GM23338 (cell line): ENCODE data around the gene PBX3. TPM values are rescaled to one million over a fixed set of nuclear protein-coding genes. Genes with fewer than 3 reads are reported as not detected.
A peak's percentile ranks its signal among the peaks of the same experiment; 100 is the strongest.

ENCODE experiments used
- ATAC-seq: fragments of 200-7000 bp; cut with Tn5 transposase; 3 replicates; pipeline ENCODE4 v1.9.1; 2020
- DNase-seq: peaks from one replicate; pipeline ENCODE4 v3.0.0-alpha.2; 2015; ENCODE audit warnings: low spot score
- H2AFZ ChIP-seq: fragments of 200-600 bp; sonication (generic); 2 replicates; pipeline ENCODE4 v1.8.0; 2016; ENCODE audit warnings: antibody characterized with exemption, mild to moderate bottlenecking, moderate library complexity
- H3F3A ChIP-seq: fragments of 200-600 bp; sonication (generic); replicated peaks from 2 replicates; pipeline ENCODE4 v1.8.0; 2017; ENCODE audit warnings: antibody characterized with exemption, mixed run types, low read depth
- H3K27ac ChIP-seq: fragments of 200-600 bp; sonication (generic); 2 replicates; pipeline ENCODE4 v1.6.1; 2016; ENCODE audit warnings: low read depth
- H3K27me3 ChIP-seq: fragments of 200-600 bp; sonication (generic); 2 replicates; pipeline ENCODE4 v1.8.0; 2016; ENCODE audit warnings: mild to moderate bottlenecking, mixed run types, moderate library complexity; ENCODE audit not compliant: insufficient read depth
- H3K36me3 ChIP-seq: fragments of 200-600 bp; sonication (generic); 2 replicates; pipeline ENCODE4 v1.8.0; 2016; ENCODE audit warnings: mild to moderate bottlenecking; ENCODE audit not compliant: insufficient read depth
- H3K4me1 ChIP-seq: fragments of 200-600 bp; sonication (generic); 2 replicates; pipeline ENCODE4 v1.8.0; 2016; ENCODE audit warnings: mild to moderate bottlenecking, moderate library complexity; ENCODE audit not compliant: insufficient read depth
- H3K4me2 ChIP-seq: fragments of 200-600 bp; sonication (generic); 2 replicates; pipeline ENCODE4 v1.7.1; 2017; ENCODE audit warnings: mixed run types
- H3K4me3 ChIP-seq: fragments of 200-600 bp; sonication (generic); 2 replicates; pipeline ENCODE4 v1.6.1; 2016; ENCODE audit warnings: mixed run types
- H3K79me2 ChIP-seq: fragments of 200-600 bp; sonication (generic); replicated peaks from 2 replicates; pipeline ENCODE4 v1.8.0; 2017; ENCODE audit warnings: mild to moderate bottlenecking; ENCODE audit not compliant: insufficient read depth
- H3K9me2 ChIP-seq: fragments of 200-600 bp; sonication (generic); 2 replicates; pipeline ENCODE4 v1.8.0; 2017; ENCODE audit not compliant: insufficient read depth
- H4K20me1 ChIP-seq: fragments of 200-600 bp; sonication (generic); replicated peaks from 2 replicates; pipeline ENCODE4 v1.8.0; 2017; ENCODE audit warnings: mild to moderate bottlenecking; ENCODE audit not compliant: insufficient read depth
- H3K27ac Mint-ChIP-seq: 2 replicates; pipeline ENCODE4 v1.8.0; 2020; ENCODE audit warnings: inconsistent platforms, mild to moderate bottlenecking, moderate library complexity, mixed read lengths
- H3K27me3 Mint-ChIP-seq: 3 replicates; pipeline ENCODE4 v1.8.0; 2022; ENCODE audit warnings: low read depth, mild to moderate bottlenecking, moderate library complexity, mixed read lengths, inconsistent platforms; ENCODE audit not compliant: insufficient read depth, poor library complexity
- H3K36me3 Mint-ChIP-seq: 3 replicates; pipeline ENCODE4 v1.8.0; 2021; ENCODE audit warnings: low read depth, mild to moderate bottlenecking, inconsistent platforms, moderate library complexity, mixed read lengths
- H3K4me1 Mint-ChIP-seq: 3 replicates; pipeline ENCODE4 v1.8.0; 2020; ENCODE audit warnings: mild to moderate bottlenecking, inconsistent platforms, mixed read lengths
- H3K4me3 Mint-ChIP-seq: 3 replicates; pipeline ENCODE4 v1.8.0; 2021; ENCODE audit warnings: moderate library complexity, mild to moderate bottlenecking, inconsistent platforms, mixed read lengths
- H3K9me3 Mint-ChIP-seq: 3 replicates; pipeline ENCODE4 v1.8.0; 2020; ENCODE audit warnings: moderate library complexity, mild to moderate bottlenecking, inconsistent platforms, mixed read lengths
- CREB1 ChIP-seq: fragments of 250-450 bp; sonication (Bioruptor Pico); IDR thresholded peaks from 2 replicates; pipeline ENCODE4 v1.5.0; 2020; ENCODE audit warnings: low read depth, mild to moderate bottlenecking, moderate library complexity
- EZH2 ChIP-seq: fragments of 200-600 bp; sonication (generic); IDR thresholded peaks from one replicate; pipeline ENCODE4 v1.8.0; 2017; ENCODE audit warnings: antibody characterized with exemption, mild to moderate bottlenecking, low read depth; ENCODE audit not compliant: unreplicated experiment
- EZH2phosphoT487 ChIP-seq: fragments of 200-600 bp; sonication (generic); IDR thresholded peaks from one replicate; pipeline ENCODE4 v1.8.1; 2018; ENCODE audit warnings: antibody characterized with exemption; ENCODE audit not compliant: unreplicated experiment
- JUNB ChIP-seq: IDR thresholded peaks from one replicate; pipeline ENCODE4 v1.6.1; 2016; ENCODE audit warnings: antibody characterized with exemption; ENCODE audit not compliant: unreplicated experiment
- NANOG ChIP-seq: IDR thresholded peaks from 2 replicates; pipeline ENCODE4 v1.6.1; 2016; ENCODE audit warnings: antibody characterized with exemption, borderline replicate concordance
- POLR2AphosphoS5 ChIP-seq: IDR thresholded peaks from 2 replicates; pipeline ENCODE4 v1.6.1; 2016; ENCODE audit warnings: antibody characterized with exemption, low read depth
- STAT1 ChIP-seq: IDR thresholded peaks from one replicate; pipeline ENCODE4 v1.6.1; 2016; ENCODE audit warnings: antibody characterized with exemption; ENCODE audit not compliant: unreplicated experiment
- ZNF114 ChIP-seq: fragments of 250-450 bp; sonication (Bioruptor Pico); IDR thresholded peaks from 2 replicates; pipeline ENCODE4 v1.5.0; 2020; ENCODE audit warnings: mild to moderate bottlenecking, moderate library complexity
- ZNF331 ChIP-seq: fragments of 250-450 bp; sonication (Bioruptor Pico); IDR thresholded peaks from 2 replicates; pipeline ENCODE4 v1.5.0; 2020; ENCODE audit warnings: low read depth, mild to moderate bottlenecking, moderate library complexity
- polyA plus RNA-seq: library from polyadenylated mRNA; unstranded; fragments of >200 nt; fragmentation: Nextera tagmentation; extraction: Ambion mirVana; gene quantifications from 2 replicates; pipeline ENCODE4 v1.2.1, GENCODE V29; 2016
- total RNA-seq: library from RNA; depleted of rRNA; stranded (reverse); fragments of >200 nt; shearing (Covaris generic); gene quantifications from 2 replicates; pipeline ENCODE4 v1.2.3, GENCODE V29; 2014
- TF ChIP-seq, protein P1 (sequence below): IDR thresholded peaks from one replicate; pipeline ENCODE4 v1.6.1; 2018; ENCODE audit warnings: antibody characterized with exemption; ENCODE audit not compliant: unreplicated experiment
- TF ChIP-seq, protein P2 (sequence below), 2 experiments: fragments of 200-600 bp in 1 of 2; sonication (generic) in 1 of 2; conservative IDR thresholded peaks; 2 replicates each; pipeline versions ENCODE4 v1.5.1 to v1.6.1; 2016 to 2017; ENCODE audit warnings: antibody characterized with exemption in 2 of 2, low read depth in 2 of 2, mild to moderate bottlenecking in 2 of 2, moderate library complexity in 1 of 2
- TF ChIP-seq, protein P3 (sequence below): IDR thresholded peaks from 2 replicates; pipeline ENCODE4 v1.6.1; 2016; ENCODE audit warnings: antibody characterized with exemption
- TF ChIP-seq, protein P4 (sequence below): fragments of 250-450 bp; sonication (Bioruptor Pico); IDR thresholded peaks from 2 replicates; pipeline ENCODE4 v1.5.0; 2020; ENCODE audit warnings: mild to moderate bottlenecking, moderate library complexity

Gene PBX3
- total and polyA plus RNA-seq, 2 experiments from 2014 or later, result 28.9 to 50.5 TPM

DNA sequence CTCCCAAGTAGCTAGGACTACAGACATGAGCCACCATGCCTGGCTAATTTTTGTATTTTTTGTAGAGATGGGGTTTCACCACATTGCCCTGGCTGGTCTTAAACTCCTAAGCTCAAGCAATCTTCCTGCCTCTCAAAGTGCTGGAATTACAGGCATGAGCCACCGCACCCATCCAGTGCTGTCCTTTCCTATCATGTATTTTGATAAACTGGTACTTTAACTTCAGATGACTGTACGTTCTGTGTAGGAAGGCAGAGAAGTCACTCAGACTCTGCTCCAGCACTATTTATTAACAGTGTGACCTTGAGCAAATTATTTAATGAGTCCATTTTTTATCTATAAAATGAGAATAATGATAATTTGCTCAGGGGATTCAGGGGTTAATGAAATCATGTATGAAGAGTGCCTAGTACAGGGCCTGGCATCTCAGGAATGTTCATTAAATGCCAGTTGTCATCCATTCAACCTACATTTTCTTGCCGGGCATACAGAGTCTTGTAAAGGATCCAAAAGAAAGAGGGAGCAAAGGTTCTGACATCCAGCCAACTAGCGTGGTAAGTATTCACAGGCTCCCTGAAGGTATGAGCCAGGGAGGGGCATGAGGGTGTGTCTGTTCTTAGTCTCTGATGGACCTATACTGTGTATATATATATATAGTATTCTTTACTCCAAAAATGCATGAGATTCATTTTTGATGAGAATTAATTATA, 201.9 kb downstream of the PBX3 start:
- ATAC-seq, result no peak

More for the DNA sequence above, 201.9 kb downstream of the PBX3 start:
- H3K4me2 ChIP-seq, result no peak overlapping the region
- TF ChIP-seq EZH2 (no peak), CREB1 (CRISPR knock-in tag) (no peak), STAT1 (no peak), JUNB (no peak), POLR2AphosphoS5 (no peak), ZNF331 (CRISPR knock-in tag) (no peak), NANOG (no peak), EZH2phosphoT487 (no peak), ZNF114 (no peak)
- TF ChIP-seq, protein P1, sequence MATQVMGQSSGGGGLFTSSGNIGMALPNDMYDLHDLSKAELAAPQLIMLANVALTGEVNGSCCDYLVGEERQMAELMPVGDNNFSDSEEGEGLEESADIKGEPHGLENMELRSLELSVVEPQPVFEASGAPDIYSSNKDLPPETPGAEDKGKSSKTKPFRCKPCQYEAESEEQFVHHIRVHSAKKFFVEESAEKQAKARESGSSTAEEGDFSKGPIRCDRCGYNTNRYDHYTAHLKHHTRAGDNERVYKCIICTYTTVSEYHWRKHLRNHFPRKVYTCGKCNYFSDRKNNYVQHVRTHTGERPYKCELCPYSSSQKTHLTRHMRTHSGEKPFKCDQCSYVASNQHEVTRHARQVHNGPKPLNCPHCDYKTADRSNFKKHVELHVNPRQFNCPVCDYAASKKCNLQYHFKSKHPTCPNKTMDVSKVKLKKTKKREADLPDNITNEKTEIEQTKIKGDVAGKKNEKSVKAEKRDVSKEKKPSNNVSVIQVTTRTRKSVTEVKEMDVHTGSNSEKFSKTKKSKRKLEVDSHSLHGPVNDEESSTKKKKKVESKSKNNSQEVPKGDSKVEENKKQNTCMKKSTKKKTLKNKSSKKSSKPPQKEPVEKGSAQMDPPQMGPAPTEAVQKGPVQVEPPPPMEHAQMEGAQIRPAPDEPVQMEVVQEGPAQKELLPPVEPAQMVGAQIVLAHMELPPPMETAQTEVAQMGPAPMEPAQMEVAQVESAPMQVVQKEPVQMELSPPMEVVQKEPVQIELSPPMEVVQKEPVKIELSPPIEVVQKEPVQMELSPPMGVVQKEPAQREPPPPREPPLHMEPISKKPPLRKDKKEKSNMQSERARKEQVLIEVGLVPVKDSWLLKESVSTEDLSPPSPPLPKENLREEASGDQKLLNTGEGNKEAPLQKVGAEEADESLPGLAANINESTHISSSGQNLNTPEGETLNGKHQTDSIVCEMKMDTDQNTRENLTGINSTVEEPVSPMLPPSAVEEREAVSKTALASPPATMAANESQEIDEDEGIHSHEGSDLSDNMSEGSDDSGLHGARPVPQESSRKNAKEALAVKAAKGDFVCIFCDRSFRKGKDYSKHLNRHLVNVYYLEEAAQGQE, result no peak
- TF ChIP-seq, protein P2, sequence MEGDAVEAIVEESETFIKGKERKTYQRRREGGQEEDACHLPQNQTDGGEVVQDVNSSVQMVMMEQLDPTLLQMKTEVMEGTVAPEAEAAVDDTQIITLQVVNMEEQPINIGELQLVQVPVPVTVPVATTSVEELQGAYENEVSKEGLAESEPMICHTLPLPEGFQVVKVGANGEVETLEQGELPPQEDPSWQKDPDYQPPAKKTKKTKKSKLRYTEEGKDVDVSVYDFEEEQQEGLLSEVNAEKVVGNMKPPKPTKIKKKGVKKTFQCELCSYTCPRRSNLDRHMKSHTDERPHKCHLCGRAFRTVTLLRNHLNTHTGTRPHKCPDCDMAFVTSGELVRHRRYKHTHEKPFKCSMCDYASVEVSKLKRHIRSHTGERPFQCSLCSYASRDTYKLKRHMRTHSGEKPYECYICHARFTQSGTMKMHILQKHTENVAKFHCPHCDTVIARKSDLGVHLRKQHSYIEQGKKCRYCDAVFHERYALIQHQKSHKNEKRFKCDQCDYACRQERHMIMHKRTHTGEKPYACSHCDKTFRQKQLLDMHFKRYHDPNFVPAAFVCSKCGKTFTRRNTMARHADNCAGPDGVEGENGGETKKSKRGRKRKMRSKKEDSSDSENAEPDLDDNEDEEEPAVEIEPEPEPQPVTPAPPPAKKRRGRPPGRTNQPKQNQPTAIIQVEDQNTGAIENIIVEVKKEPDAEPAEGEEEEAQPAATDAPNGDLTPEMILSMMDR (conservative IDR thresholded peaks at IDR 0.05; ENCODE audit: low read depth in 2 of 2), result no peak
- TF ChIP-seq, protein P3, sequence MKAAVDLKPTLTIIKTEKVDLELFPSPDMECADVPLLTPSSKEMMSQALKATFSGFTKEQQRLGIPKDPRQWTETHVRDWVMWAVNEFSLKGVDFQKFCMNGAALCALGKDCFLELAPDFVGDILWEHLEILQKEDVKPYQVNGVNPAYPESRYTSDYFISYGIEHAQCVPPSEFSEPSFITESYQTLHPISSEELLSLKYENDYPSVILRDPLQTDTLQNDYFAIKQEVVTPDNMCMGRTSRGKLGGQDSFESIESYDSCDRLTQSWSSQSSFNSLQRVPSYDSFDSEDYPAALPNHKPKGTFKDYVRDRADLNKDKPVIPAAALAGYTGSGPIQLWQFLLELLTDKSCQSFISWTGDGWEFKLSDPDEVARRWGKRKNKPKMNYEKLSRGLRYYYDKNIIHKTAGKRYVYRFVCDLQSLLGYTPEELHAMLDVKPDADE, result no peak
- TF ChIP-seq, protein P4, sequence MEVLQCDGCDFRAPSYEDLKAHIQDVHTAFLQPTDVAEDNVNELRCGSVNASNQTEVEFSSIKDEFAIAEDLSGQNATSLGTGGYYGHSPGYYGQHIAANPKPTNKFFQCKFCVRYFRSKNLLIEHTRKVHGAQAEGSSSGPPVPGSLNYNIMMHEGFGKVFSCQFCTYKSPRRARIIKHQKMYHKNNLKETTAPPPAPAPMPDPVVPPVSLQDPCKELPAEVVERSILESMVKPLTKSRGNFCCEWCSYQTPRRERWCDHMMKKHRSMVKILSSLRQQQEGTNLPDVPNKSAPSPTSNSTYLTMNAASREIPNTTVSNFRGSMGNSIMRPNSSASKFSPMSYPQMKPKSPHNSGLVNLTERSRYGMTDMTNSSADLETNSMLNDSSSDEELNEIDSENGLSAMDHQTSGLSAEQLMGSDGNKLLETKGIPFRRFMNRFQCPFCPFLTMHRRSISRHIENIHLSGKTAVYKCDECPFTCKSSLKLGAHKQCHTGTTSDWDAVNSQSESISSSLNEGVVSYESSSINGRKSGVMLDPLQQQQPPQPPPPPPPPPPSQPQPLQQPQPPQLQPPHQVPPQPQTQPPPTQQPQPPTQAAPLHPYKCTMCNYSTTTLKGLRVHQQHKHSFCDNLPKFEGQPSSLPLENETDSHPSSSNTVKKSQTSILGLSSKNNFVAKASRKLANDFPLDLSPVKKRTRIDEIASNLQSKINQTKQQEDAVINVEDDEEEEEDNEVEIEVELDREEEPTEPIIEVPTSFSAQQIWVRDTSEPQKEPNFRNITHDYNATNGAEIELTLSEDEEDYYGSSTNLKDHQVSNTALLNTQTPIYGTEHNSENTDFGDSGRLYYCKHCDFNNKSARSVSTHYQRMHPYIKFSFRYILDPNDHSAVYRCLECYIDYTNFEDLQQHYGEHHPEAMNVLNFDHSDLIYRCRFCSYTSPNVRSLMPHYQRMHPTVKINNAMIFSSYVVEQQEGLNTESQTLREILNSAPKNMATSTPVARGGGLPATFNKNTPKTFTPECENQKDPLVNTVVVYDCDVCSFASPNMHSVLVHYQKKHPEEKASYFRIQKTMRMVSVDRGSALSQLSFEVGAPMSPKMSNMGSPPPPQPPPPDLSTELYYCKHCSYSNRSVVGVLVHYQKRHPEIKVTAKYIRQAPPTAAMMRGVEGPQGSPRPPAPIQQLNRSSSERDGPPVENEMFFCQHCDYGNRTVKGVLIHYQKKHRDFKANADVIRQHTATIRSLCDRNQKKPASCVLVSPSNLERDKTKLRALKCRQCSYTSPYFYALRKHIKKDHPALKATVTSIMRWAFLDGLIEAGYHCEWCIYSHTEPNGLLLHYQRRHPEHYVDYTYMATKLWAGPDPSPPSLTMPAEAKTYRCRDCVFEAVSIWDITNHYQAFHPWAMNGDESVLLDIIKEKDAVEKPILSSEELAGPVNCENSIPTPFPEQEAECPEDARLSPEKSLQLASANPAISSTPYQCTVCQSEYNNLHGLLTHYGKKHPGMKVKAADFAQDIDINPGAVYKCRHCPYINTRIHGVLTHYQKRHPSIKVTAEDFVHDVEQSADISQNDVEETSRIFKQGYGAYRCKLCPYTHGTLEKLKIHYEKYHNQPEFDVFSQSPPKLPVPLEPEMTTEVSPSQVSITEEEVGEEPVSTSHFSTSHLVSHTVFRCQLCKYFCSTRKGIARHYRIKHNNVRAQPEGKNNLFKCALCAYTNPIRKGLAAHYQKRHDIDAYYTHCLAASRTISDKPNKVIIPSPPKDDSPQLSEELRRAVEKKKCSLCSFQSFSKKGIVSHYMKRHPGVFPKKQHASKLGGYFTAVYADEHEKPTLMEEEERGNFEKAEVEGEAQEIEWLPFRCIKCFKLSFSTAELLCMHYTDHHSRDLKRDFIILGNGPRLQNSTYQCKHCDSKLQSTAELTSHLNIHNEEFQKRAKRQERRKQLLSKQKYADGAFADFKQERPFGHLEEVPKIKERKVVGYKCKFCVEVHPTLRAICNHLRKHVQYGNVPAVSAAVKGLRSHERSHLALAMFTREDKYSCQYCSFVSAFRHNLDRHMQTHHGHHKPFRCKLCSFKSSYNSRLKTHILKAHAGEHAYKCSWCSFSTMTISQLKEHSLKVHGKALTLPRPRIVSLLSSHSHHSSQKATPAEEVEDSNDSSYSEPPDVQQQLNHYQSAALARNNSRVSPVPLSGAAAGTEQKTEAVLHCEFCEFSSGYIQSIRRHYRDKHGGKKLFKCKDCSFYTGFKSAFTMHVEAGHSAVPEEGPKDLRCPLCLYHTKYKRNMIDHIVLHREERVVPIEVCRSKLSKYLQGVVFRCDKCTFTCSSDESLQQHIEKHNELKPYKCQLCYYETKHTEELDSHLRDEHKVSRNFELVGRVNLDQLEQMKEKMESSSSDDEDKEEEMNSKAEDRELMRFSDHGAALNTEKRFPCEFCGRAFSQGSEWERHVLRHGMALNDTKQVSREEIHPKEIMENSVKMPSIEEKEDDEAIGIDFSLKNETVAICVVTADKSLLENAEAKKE, result no peak
- Mint-ChIP-seq H3K27me3 (peaks cover 2% of the 10 kb centered on the region), H3K36me3 (peaks cover 29% of the 10 kb centered on the region), H3K4me1 (peaks cover 34% of the 10 kb centered on the region), H3K4me3 (no peak overlapping the region), H3K27ac (no peak overlapping the region), H3K9me3 (peaks cover 12% of the 10 kb centered on the region; the same call in 2 of the 3 replicates)
- peak; percentile 21 for DNase-seq
- H3K27ac ChIP-seq, result 0 out of 2 replicates have a peak overlapping the region, but pooled peaks have one; percentile 86
- H3K27me3 ChIP-seq, result no peaks in the 10 kb centered on the region
- no peaks in the 10 kb centered on the region for H3K79me2 ChIP-seq
- no peaks in the 10 kb centered on the region for H3K9me2 ChIP-seq
- H3F3A ChIP-seq, result no peaks in the 10 kb centered on the region
- no peaks in the 10 kb centered on the region for H4K20me1 ChIP-seq
- H3K36me3 ChIP-seq, result no peaks in the 10 kb centered on the region
- H3K4me1 ChIP-seq, result peaks cover 25% of the 10 kb centered on the region
- H2AFZ ChIP-seq, result no peak overlapping the region
- H3K4me3 ChIP-seq, result no peak overlapping the region
